ENCODE results near the gene NDOR1. TPM values are rescaled to one million over a fixed set of nuclear protein-coding genes. Genes with fewer than 3 reads are reported as not detected.

NDOR1 gene
- total and polyA plus RNA-seq, 2 of the 8 experiments (the other 6 are each of a cell fraction or from before 2014, with no cell fraction given), result 25.7 to 32.3 TPM

- TF ChIP-seq RFX5 (IDR thresholded peaks at IDR 0.05; ENCODE audit: borderline replicate concordance, low read depth, low read length) (no peak), EZH2 (IDR thresholded peaks at IDR 0.05; ENCODE audit: low read depth, low read length, severe bottlenecking) (no peak)
Observed at GRCh38 chr9:137227853-137228505, 22.5 kb downstream of the NDOR1 start (continued).

Data from H1 (cell line).